Measurements from ENCODE around the gene RAB27A.

DNA sequence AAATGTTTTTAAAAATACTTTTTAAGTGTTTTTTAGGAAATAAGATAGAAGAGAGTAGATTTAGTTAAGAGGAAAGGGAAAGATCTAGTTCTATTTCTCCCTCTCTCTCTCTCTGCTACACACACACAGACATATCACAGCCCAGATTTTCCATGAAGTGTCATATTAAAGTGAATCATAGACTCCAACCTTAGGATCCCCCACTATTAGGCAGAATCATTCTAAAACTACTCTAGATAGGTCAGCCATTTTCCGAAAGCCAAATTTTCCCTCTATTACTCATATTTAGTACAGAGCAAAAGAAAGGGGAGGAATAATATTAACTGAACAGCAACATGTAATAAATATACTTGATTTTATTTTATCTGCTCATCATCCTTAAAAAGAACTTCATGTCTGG lies 47.7 kb downstream of the RAB27A start:
- TF ChIP-seq CTCF (IDR thresholded peaks at IDR 0.05) (no peak), POLR2A (IDR thresholded peaks at IDR 0.05) (no peak)
